GM21367 (cell line): ENCODE results near the gene LSM14B.
A peak's percentile ranks its signal among the peaks of the same experiment; 100 is the strongest.
"Not testable (repeated sequence)": the region's sequence is repeated elsewhere in the genome, so short reads cannot be mapped to it uniquely, and the experiment has no call there.

ENCODE experiments used
- ATAC-seq: cut with Tn5 transposase; IDR thresholded peaks from one replicate; pipeline ENCODE4 v1.9.1; 2021; ENCODE audit not compliant: unreplicated experiment

LSM14B gene

GRCh38 chr20:62121776-62122653 lies at the start of gene LSM14B:
TSS of gene LSM14B (plus strand) at chr20:62122475. CDS start at chr20:62122667, 192 bp downstream.
- ATAC-seq: peak; percentile 64

GRCh38 chr20:62073323-62073722 lies 49.0 kb upstream of the LSM14B start:
- no peak for ATAC-seq

GRCh38 chr20:62079166-62079565 lies 43.1 kb upstream of the LSM14B start:
- ATAC-seq: no peak

DNA sequence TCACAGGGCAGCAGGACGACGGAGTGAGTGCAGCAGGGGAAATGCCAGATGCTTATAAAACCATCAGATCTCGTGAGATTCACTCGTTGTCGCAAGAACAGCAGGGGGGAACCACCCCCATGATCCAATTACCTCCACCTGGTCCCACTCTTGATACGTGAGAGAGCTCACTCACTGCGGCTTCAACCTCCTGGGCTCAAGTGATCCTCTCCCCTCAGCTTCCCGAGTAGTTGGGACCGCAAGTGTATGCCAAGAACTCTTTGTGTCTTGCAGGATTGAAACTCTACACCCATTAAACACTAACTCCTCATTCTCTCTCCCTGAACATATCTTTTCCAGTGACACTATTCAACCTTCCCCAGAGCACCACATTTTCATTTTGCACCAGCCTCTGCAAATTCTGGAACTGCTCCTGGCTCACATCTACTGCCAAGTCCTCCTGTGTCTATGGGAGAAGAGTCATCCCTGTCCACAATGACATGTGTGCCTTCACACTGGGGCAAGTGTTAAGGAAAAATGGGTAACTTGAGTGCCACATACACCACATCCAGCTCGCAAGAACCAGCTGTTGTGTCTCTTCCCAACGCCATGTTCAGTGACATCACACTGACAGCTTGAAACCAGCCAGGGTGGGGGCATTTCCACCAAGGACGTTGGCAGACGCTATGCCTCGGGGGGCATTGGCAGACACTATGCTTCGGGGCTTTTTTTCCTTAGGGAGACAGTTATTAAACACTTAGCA lies 41.9 kb upstream of the LSM14B start:
- no peak for ATAC-seq

- ATAC-seq: no peak
Observed at GRCh38 chr20:62083312-62083711, 39.0 kb upstream of the LSM14B start.

GRCh38 chr20:62084224-62084623 lies 38.1 kb upstream of the LSM14B start:
- not testable (repeated sequence) for ATAC-seq

DNA sequence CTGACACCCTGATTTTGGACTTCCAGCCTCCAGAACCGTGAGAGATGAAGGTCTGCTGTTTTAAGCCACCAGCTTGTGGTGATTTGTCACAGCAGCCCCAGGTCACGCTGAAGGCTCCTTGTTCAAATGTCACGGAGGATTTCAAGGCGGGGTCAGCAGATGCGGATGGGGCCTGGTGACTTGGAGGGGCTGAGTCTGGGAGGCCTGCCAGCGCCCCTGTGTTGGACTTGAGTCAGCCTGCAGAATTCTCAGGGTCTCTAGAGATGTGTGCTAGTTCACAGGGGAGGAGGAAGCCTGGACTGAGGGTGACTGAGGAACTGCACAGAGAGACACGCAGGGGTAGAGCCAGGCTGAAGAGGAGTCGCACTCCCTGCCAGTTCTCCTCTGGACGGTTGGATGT lies 37.1 kb upstream of the LSM14B start:
- ATAC-seq: no peak

DNA sequence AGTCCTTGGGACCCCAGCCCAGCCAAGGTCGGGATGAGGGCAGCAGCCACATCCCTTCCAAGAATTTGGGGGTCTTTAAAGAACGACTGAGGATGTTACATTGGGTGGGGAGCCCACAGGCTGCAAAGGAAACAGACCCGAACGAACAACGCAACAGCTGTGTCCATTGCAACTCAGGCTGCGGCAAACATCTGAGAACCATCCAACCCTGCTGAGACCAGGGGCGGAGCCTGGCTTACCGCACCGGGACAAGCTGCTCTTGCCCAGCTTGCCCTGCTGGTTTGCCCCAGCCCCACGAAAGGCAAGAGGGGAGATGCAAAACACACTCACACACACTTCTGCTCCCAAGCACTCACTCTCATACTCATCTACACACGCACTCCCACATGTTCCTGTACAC lies 35.0 kb upstream of the LSM14B start:
- ATAC-seq: no peak

DNA sequence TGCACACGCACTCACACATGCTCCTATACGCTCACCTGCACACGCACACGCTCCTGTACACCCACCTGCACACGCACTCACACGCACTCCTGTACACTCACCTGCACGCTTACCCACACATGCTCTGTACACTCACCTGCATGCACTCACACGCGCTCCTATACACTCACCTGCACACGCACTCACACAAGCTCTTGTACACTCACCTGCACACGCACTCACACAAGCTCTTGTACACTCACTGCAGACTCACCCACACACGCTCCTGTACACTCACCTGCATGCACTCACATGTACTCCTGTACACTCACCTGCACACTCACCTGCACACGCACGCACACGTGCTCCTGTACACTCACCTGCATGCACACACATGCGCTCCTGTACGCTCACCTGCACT lies 34.6 kb upstream of the LSM14B start:
- ATAC-seq: no peak

DNA sequence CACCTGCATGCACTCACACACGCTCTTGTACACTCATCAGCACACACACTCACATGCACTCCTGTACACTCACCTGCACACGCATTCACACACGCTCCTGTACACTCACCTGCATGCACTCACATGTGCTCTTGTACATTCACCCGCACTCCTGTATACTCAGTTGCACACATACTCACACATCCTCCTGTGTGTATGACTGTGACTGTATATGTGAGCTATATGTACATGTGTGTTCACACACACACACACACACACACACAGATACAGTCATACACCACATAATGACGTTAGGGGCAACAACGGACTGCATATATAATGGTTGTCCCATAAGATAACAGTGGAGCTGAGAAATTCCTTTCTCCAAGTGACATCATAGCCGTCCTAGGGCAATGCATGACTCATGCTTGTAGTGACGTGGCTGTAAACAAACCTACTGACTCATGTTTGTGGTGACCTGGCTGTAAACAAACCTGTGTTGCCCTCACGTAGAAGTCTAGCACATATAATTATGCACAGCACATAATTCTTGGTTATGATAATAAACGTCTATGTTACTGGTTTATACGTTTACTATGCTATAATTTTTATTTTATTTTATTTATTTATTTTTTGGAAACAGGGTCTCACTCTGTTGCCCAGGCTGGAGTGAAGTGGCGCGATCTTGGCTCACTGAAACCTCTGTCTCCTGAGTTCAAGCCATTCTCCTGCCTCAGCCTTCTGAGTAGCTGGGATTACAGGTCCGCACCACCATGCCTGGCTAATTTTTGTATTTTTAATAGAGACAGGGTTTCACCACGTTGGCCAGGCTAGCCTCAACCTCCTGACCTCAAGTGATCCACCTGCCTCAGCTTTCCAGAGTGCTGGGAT lies 33.8 kb upstream of the LSM14B start:
- no peak for ATAC-seq

DNA sequence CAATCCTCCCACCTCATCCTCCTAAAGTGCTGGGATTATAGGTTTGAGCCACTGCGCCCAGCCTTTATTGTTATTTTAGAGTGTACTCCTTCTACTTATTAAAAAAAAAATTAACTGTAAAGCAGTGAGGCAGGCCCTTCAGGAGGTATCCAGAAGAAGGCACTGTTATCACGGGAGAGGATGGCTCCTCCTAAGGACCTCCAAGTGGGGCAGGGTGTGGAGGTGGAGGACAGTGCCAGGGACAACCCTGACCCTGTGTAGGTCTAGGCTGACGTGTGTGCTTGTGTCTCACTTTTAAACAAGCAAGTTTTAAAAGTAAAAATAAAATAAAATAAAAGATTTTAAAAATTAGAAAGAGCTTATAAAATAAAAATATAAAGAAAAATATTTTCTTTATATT lies 32.9 kb upstream of the LSM14B start:
- no peak for ATAC-seq

DNA sequence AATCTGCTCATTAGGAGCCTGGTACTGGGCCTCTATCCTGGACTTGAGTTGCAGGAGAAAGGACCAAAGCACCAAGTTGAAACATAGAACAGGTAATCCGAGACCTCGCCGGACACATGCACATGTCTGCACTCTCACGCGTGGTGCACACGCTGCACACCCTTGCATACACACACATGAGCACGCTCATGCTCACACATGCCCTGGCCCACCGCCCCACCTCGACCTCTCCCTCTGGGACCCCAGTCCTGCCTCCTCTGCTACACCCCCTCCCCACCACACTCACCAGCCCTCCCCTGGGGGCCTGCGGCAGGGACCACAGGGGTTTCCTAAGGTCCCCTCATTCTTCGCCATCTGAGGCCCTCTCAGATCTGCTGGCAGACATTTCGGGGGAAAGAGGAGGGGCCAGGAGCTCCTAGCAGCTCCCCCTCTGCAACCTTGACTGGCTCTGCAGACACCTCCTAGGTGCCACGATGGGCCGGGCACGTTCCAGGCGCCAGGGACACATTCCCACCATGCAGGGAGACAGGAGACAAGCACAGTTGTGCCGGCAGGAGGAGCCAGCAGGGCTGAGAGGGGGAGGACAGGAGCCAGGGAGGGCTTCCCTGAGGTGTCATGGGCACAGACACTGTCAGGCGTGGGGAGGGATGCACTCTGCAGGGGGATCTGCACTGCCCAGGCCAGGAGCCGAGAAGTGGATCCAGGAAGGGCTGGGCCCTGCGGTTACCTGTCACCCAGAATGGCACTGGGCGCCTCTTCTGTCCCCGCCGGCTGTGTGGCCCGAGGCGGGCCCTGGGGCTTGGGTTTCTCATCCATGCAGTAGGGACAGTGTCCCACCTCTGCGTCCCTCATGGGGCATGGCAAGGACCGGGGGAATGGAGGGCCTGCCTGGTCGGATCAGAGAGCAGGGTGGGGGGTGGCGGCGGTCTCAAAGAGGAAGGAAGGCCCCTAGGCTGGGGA lies 25.6 kb upstream of the LSM14B start:
- no peak for ATAC-seq

- no peak for ATAC-seq
Observed at GRCh38 chr20:62097881-62098407, 24.3 kb upstream of the LSM14B start.

GRCh38 chr20:62101078-62101477 lies 21.2 kb upstream of the LSM14B start:
- ATAC-seq: no peak

- ATAC-seq: no peak
Observed at GRCh38 chr20:62103508-62104233, 18.6 kb upstream of the LSM14B start.

DNA sequence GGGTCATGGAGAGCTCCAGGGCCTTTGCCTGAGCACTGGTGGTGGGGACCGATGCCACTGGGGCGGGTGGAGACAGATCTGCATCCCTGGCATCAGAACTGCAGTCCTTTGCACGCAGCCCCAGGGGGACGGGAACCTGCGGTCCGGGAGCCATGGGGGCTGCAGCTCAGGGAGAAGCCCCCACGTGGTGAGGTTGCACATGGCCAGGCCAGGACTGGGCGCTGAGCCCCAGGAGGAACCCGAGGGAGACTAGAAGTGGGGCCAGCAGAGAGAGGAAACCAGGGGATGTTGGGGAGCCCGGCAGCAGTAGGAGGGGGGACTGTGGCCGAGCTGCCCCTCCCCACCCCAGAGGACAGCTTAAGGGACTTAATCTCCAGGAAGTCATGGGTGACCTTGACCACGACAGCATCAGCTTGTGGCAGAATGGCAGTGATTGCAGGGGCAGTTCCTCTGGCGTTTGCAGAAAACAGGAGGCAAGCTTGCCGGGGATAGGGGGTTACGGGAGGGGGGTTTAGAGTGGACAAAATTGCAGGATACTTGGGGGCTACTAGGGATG lies 18.0 kb upstream of the LSM14B start:
- ATAC-seq: no peak

- ATAC-seq: no peak
Observed at GRCh38 chr20:62104791-62105345, 17.4 kb upstream of the LSM14B start.

DNA sequence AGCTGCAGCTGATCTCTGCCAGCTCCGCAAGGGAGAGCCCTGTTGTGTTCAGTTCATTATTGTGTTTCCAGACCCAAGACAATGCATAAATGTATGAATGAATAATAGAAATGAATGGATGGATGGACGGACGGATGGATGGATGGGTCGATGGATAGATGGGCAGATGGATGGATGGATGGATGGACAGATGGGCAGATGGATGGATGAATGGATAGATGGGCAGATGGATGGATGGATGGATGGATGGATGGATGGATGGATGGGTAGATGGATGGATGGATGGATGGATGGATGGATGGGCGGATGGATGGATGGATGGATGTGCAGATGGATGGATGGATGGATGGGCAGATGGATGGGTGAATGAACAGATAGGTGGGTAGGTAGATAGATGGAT lies 16.7 kb upstream of the LSM14B start:
- no peak for ATAC-seq

- ATAC-seq: no peak
Observed at GRCh38 chr20:62111148-62111547, 11.1 kb upstream of the LSM14B start.
